GM21367 (cell line): ENCODE results near the gene FUT7.

Experiments used
- ATAC-seq: cut with Tn5 transposase; IDR thresholded peaks from one replicate; pipeline ENCODE4 v1.9.1; 2021; ENCODE audit not compliant: unreplicated experiment

FUT7 gene

DNA sequence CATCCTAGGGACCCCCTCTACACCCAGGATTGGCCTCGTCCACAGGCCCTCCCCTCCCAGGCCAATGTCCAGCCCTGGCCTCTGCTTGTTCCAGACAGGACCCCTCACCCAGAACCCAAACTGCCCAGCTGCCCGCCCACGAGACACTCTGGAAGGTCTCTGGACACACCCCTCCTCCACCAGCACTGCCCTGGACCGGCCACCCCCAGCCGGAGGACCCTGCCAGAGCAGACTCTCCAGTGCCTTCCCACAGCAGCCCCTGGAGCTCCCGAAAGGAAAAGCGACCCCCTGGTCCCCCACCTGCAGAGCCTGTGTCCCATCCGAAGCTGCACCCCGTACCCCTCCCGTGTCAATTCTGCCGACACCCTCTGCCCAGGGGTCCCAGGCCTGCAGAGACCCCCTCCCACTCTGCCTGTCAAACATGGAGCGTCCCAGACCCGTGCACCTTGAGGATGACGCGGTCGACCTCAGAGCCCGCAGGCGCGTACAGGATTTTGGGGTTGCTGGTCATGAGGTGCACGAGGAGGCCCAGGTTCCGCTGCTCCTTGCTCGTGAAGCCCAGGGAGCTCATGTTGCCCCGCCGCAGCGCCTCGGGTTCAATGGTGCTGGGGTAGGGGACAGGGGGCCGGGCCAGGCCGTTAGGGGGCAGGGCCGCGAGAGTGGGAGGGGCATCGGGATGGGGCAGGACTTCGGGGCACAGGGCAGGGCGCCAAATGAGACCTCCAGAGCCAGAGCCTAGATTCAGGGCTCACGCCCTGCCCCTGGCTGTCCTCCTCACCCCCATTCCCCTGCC lies 11.8 kb downstream of the FUT7 start:
- ATAC-seq = no peak

GRCh38 chr9:137018761-137019559 lies 12.9 kb downstream of the FUT7 start:
- ATAC-seq = no peak

DNA sequence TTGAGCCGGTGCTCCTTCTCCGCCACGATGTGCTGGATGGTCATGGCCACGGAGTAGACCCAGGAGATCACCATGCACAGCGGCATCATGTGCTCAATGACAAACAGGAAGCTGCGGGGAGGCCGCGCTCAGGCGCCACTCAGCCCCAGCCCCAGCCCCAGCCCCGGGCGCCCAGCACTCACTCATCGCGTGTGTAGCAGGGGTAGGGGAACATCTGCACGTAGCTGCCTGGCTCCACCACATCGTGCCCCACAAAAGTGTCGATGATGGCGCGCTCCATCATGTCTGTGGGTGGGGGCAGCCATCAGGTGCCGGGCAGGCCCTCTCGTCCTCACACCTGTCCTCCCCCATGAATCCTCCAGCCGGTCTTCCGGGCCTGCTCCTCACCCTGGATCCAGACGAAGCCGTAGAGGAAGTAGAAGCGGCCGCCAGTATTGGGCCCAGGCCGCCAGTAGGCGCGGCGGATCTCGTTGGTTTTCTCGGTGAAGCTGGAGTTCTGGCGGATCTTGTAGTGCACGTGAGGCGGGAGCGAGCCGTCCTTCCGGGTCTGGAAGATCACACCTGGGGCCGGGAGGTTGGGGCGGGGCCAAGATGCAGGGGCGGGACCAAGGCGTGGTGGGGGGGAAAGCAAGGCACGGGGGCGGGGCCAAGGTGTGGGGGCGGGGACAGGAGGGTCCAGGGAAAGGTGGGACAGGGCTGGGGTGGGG lies 13.9 kb downstream of the FUT7 start:
- no peak for ATAC-seq

GRCh38 chr9:137017071-137017470 lies 14.8 kb downstream of the FUT7 start:
- ATAC-seq = no peak

DNA sequence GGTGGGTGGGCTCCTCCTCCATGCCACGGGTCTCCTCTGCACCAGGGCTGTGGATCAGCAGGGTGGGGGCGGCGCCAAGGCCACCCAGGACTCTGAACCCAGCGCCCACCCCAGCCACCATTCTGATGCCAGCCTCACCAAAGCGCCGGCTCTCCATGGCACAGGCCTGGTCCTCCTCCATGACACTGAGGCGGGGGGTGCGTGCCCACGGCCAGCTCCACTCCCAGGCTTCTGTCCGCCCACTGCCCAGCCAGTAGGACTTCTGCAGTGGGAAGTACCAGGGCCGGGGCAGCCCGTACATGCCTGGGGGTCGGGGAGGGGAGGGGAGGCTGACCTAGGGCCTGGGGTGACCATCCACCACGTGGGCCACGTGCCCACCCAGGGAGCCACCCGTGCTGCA lies 15.5 kb downstream of the FUT7 start:
- no peak for ATAC-seq

DNA sequence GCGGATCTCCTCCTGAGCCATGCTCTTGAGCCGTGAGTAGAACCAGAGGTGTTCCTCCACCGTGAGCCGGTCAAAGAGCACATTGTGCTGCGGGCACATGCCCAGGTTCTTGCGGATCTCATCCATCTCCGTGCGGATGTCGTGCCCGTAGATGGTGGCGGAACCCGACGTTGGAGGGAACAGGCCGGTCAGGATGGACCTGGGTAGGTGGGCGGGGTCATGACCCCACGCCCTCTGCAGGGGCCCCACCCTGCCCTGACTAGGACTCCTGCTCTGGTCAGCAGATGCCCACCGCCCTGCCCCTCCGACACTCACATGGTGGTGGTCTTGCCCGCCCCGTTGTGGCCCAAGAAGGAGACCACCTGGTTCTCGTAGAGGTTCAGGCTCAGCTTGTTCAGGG lies 15.9 kb downstream of the FUT7 start:
- no peak for ATAC-seq

- ATAC-seq = no peak
These were observed 16.4 kb downstream of the FUT7 start for GRCh38 chr9:137015540-137015930.

DNA sequence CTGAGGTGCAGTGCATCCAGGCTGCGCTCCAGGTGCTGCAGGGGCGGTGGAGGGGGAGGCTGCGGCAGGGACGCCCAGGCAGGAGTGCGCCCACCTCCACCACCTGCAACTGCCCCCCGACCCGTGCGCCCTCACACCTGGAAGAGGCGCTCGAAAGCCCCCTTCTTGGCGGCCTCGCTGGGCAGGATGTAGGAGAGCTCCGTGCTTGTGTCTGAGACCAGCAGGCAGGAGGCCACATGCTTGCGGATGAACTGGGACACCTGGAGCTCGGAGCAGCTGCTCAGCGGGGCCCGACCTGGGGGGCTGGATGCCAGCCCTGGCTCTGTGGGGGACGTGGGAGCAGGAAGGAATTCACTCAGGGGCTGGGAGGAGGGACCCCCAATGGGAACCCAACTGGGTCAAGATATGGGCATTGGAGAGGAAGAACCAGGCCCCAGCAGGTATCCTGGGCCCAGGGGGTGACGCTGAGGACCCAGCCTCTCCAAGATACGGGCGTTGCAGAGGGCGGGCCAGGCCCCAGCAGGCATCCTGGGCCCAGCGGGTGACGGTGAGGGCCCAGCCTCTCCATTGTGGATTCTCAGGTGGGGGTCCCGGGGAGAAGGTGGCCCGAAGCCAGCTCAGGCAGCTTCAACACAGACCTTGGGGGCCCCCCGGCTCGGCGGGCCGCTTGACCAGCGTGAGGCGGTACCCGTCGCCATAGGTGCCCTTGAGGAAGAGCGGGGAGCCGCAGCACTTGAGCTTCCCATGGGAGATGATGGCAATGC lies 16.9 kb downstream of the FUT7 start:
- no peak for ATAC-seq

DNA sequence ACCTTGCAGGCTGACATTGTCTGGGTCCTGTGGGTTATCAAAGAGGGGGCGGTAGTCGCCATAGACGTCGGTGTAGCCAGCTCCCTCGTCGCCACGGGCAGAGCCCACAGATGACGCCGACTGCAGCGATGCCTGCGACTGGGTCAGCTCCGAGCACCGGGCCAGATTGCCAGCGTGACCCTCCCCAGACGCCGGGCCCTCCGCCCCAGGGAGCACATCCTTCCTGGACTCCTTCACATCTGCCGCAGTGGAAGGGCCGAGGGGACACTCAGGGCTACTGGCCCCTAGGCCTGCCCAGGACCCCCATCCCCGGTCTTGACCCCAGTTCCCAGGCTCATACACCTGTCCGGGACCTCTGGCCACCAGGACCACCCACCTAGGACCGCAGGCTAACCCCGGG lies 17.7 kb downstream of the FUT7 start:
- no peak for ATAC-seq

- ATAC-seq = no peak
These were observed 18.3 kb downstream of the FUT7 start for GRCh38 chr9:137013571-137013940.

GRCh38 chr9:137012694-137013570 lies 19.0 kb downstream of the FUT7 start:
- no peak for ATAC-seq

- ATAC-seq = no peak
These were observed 19.8 kb downstream of the FUT7 start for GRCh38 chr9:137011907-137012675.

GRCh38 chr9:137011156-137011555 lies 20.7 kb downstream of the FUT7 start:
- no peak for ATAC-seq

- ATAC-seq = no peak
These were observed 21.8 kb downstream of the FUT7 start for GRCh38 chr9:137009938-137010732.

- ATAC-seq = no peak
These were observed 22.7 kb downstream of the FUT7 start for GRCh38 chr9:137009217-137009616.

DNA sequence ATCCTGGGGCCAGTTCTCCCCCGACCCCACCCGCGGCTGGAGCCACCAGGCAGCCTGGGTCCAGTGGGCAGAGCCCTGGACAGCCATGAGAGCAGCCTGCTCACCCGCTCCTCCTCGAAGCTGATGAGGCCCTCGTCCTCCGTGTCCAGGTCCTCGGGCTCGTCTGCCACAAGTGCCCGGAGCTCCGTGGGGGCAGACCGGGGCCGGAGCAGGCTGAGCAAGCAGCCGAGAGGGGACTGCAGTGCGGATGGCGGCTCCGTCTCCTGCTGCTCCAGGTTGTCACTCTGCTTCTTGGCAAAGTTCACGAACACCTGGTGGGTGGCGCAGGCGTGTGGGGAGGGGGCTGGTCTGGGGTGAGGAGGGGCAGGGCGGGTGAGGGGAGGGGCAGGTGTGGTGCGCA lies 23.6 kb downstream of the FUT7 start:
- no peak for ATAC-seq

DNA sequence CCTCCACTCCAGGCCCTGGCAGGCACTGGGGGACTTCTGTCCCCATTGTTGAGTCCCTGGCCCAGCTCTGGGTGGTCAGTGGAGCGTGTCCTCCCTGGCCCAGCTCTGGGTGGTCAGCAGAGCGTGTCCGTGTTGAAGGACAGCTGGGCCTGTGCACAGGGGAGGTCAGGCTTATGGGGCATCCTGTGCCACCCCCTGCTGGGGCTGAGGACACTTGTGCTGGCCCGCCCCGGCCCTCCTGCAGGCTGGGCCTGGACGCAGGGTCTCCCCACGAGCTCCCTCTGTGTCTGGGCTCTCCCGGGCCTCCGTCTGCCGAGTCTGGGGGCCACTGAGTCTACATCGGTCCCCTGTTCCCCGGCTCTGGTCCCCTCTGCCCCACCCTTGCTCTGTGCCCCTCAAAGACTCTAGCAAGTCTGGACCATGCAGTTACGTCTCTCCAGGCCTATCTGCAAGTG lies 24.0 kb downstream of the FUT7 start:
- no peak for ATAC-seq

DNA sequence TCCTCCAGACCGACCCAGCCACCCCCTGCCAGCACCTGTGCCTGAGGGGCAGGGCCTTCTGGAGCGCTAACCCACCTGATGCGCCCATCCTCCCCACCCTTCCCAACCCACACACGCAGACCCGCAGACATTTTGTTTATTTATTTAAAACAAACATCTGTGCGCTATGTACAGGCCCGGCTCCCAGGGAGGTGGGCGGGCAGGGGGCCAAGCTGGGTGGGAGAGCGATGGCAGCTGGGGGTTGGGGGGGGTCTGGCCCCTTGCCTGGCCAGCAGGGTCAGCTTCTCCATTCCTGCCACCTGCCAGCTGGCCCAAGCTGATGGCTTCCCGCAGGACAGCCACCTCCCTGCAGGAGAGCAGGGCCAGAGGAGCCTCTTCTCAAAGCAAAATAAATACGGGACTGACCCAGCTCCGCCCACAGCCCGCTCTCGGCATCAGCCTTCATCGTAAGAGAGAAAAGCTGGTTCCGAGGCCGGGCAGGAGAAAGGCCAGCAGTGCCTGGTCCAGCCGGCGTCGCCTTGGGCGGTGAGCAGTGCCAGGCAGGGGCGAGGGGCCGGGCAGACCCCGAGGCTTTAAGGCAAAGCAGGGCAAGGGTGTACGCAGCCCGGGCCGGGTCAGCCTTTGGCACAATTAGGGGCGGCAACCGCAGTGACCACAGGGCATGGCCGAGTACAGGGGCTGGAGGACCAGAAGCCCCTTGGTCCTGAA lies 24.6 kb downstream of the FUT7 start:
- ATAC-seq = no peak
